Neural crest cell (in vitro differentiated cells): ENCODE measurements around the gene ATP9B. TPM values are rescaled to one million over a fixed set of nuclear protein-coding genes. Genes with fewer than 3 reads are reported as not detected.

Experiments used
- DNase-seq: peaks from one replicate; pipeline ENCODE4 v3.0.0; 2021; ENCODE audit warnings: low read depth, mixed read lengths, low spot score
- H3K27ac Mint-ChIP-seq: one replicate; pipeline ENCODE4 v1.8.0; 2021; ENCODE audit warnings: mild to moderate bottlenecking, mixed read lengths; ENCODE audit not compliant: unreplicated experiment
- H3K27me3 Mint-ChIP-seq: 2 replicates; pipeline ENCODE4 v1.8.0; 2021; ENCODE audit warnings: low read depth, mild to moderate bottlenecking, mixed read lengths
- H3K36me3 Mint-ChIP-seq: 2 replicates; pipeline ENCODE4 v1.8.0; 2021; ENCODE audit warnings: low read depth, mild to moderate bottlenecking, mixed read lengths
- H3K4me1 Mint-ChIP-seq: 2 replicates; pipeline ENCODE4 v1.8.0; 2021; ENCODE audit warnings: mixed read lengths
- H3K4me3 Mint-ChIP-seq: one replicate; pipeline ENCODE4 v1.8.0; 2021; ENCODE audit warnings: mild to moderate bottlenecking, mixed read lengths
- H3K9me3 Mint-ChIP-seq: 2 replicates; pipeline ENCODE4 v1.8.0; 2021; ENCODE audit warnings: mixed read lengths
- CTCF ChIP-seq: fragments of 200-600 bp; sonication (generic); conservative IDR thresholded peaks from 2 replicates; pipeline ENCODE4 v1.5.0; 2021; ENCODE audit warnings: antibody characterized with exemption, mild to moderate bottlenecking
- total RNA-seq: library from RNA; stranded (reverse); gene quantifications from 2 replicates; pipeline ENCODE4 v1.2.1, GENCODE V29; 2021

Gene ATP9B
- total RNA-seq, 1 donor from 2014 or later: 32.9 TPM

GRCh38 chr18:79246309-79247108 is 177.3 kb downstream of the ATP9B start:
- H3K27ac Mint-ChIP-seq: peak overlapping the region; percentile 67
- no peaks in the 10 kb centered on the region for H3K27me3 Mint-ChIP-seq
- peak; percentile 79 for DNase-seq
- TF ChIP-seq CTCF: peak; percentile 98
- H3K4me3 Mint-ChIP-seq: peak overlapping the region; percentile 70
- peaks cover 64% of the 10 kb centered on the region for H3K4me1 Mint-ChIP-seq
- no peaks in the 10 kb centered on the region for H3K36me3 Mint-ChIP-seq
- H3K9me3 Mint-ChIP-seq: no peaks in the 10 kb centered on the region

GRCh38 chr18:79248495-79249060 is 179.4 kb downstream of the ATP9B start:
- peak overlapping the region; percentile 95 for H3K27ac Mint-ChIP-seq
- no peaks in the 10 kb centered on the region for H3K27me3 Mint-ChIP-seq
- DNase-seq: no peak
- no peaks in the 10 kb centered on the region for H3K36me3 Mint-ChIP-seq
- TF ChIP-seq CTCF: no peak
- H3K4me3 Mint-ChIP-seq: no peak overlapping the region
- H3K4me1 Mint-ChIP-seq: peaks cover 67% of the 10 kb centered on the region
- H3K9me3 Mint-ChIP-seq: no peaks in the 10 kb centered on the region

GRCh38 chr18:79250301-79250981 is 181.2 kb downstream of the ATP9B start:
- no peak for DNase-seq
- H3K4me3 Mint-ChIP-seq: peak overlapping the region; percentile 48
- no peaks in the 10 kb centered on the region for H3K27me3 Mint-ChIP-seq
- peak overlapping the region; percentile 96 for H3K27ac Mint-ChIP-seq
- H3K9me3 Mint-ChIP-seq: no peaks in the 10 kb centered on the region
- TF ChIP-seq CTCF: no peak
- peaks cover 3% of the 10 kb centered on the region for H3K36me3 Mint-ChIP-seq
- H3K4me1 Mint-ChIP-seq: peaks cover 65% of the 10 kb centered on the region

- H3K36me3 Mint-ChIP-seq: peaks cover 4% of the 10 kb centered on the region
- peak overlapping the region; percentile 48 for H3K4me3 Mint-ChIP-seq
- H3K9me3 Mint-ChIP-seq: no peaks in the 10 kb centered on the region
- peaks cover 66% of the 10 kb centered on the region for H3K4me1 Mint-ChIP-seq
- no peak for DNase-seq
- no peaks in the 10 kb centered on the region for H3K27me3 Mint-ChIP-seq
- peak overlapping the region; percentile 96 for H3K27ac Mint-ChIP-seq
- no peak for TF ChIP-seq CTCF
These were observed 181.8 kb downstream of the ATP9B start for GRCh38 chr18:79251021-79251420.

GRCh38 chr18:79252904-79253633 is 183.9 kb downstream of the ATP9B start:
- H3K36me3 Mint-ChIP-seq: peaks cover 4% of the 10 kb centered on the region
- H3K4me3 Mint-ChIP-seq: no peak overlapping the region
- no peak overlapping the region for H3K27ac Mint-ChIP-seq
- H3K9me3 Mint-ChIP-seq: no peaks in the 10 kb centered on the region
- H3K27me3 Mint-ChIP-seq: no peaks in the 10 kb centered on the region
- DNase-seq: no peak
- TF ChIP-seq CTCF: no peak
- H3K4me1 Mint-ChIP-seq: peaks cover 62% of the 10 kb centered on the region
